ENCODE measurements around the gene KRT86.
"Not testable (repeated sequence)": the region's sequence is repeated elsewhere in the genome, so short reads cannot be mapped to it uniquely, and the experiment has no call there.

Gene KRT86

DNA sequence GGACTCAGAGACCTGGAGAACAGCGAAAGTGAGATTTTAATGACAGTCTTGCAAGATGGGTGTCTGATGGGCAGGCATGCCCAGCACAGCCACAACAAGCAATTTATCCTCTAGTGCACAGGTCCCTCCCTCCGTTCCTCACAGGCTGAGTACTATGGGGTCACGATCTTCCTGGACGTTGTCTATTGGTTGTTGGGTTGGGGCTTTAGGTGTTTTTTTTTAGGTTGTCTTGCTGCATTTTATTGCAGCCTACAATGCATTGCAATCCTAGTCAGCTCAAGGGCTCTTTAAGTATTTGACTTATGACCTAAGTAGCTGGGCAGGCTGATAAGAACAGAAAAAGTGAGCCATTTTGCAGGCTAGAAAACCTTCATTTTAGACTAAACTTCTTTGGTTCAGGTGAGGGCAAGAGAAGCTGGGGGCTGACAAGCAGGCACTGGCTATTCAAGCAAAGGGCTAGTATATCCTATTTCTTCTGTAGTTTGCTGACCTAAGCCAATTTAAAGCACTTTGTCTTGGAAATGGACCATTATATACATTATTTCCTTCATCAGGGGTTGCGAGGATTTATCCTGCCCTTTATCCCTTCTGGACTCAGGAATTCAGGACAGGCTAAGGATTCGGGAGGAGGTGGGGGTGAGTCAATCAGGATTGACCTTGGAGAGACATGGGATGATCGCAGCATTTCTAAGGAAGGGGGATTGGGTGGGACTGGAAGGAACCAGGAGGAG is 35.4 kb upstream of the KRT86 start:
- no peak for DNase-seq (ENCODE audit: extremely low read depth in 1 of 2, low read depth in 1 of 2)

DNA sequence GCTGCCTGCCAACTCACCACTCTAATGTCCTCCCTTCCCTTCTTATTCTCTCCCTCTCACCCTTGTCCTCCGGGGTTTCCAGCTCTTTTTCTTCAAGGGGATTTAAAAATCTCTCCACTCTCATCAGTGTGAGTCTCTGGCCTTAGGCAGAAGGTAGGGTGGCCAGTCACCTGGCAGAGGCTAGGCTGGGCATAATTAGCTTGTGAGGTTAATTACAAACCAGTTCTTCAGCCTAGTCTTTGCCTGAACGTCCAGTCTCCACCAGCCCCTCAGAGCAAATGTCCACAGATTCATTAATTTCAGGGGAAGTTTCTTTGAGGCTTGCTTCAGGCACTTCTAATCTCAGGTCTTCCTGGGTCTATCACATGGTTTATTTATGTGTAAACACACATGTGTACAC is 34.7 kb upstream of the KRT86 start:
- no peak for DNase-seq (ENCODE audit: extremely low read depth in 1 of 2, low read depth in 1 of 2)

DNA sequence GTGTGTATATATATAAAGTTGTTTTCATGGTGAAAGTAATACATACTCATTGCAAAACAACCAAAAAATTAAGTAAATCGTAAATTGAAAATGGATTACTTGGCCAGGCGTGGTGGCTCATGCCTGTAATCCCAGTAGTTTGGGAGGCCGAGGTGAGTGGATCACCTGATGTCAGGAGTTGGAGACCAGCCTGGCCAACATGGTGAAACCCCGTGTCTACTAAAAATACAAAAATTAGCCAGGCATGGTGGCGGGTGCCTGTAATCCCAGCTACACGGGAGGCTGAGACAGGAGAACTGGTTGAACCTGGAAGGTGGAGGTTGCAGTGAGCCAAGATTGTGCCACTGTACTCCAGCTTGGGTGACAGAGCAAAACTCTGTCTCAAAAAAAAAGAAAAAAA is 34.2 kb upstream of the KRT86 start:
- not testable (repeated sequence) for DNase-seq (ENCODE audit: extremely low read depth in 1 of 2, low read depth in 1 of 2)

DNA sequence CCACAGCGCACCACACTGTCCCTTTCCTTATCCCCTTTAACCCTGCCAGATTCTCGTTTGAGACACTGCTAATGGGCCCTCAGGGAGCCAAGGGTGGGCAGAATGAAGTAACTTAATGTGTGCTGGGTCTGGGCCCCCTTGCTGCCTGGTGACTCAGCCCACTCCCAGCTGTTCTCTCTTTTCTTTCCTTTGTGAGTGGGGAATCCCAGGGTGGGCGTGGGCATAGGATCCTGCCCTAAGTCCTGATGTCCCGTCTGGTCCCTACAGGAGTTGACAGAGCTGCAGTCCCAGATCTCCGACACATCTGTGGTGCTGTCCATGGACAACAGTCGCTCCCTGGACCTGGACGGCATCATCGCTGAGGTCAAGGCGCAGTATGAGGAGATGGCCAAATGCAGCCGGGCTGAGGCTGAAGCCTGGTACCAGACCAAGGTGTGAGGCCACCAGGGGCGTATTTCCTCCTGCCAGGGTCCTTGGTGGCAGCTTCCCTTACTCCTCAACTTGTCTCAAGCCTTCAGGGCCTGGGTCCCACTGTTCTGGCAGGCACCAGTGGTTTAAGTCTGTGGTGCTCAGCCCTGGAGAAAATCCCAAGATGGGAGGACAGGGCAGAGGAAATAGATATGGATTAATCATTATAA is 33.1 kb upstream of the KRT86 start:
- DNase-seq (ENCODE audit: extremely low read depth in 1 of 2, low read depth in 1 of 2): no peak

DNA sequence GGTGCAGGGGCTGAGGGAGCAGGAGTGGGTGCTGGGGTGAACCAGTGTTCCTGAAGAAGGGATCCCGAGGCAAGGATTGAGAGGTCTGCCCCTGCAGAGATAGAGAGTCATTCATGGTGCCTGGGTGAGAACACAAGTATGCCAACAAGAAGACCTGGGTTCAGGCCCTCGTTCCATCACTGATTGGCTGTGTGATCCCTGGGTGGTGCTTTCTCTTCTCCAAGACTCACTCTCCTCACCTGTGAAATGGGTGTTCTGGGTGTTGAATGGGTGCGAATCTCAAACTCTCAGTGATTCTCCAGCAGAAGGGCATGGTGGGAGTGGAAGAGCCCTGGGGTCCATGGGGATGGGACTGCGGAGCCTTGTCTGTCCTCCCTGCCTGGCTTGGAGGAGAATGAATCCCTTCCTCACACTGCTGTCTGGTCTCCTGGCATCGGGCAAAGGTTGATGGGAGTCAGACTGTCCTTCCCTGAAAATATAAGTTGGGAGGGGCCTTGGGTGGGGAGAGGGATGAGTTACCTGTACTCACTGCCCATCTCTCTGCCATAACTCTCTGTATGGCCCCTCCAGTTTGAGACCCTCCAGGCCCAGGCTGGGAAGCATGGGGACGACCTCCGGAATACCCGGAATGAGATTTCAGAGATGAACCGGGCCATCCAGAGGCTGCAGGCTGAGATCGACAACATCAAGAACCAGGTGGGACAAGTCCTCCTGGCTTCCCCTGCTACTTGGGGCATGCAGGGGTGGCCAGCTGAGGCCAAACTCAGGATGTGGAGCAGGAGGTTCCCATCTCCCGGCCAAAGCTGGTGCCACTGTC is 31.8 kb upstream of the KRT86 start:
- DNase-seq (ENCODE audit: extremely low read depth in 1 of 2, low read depth in 1 of 2): no peak

DNA sequence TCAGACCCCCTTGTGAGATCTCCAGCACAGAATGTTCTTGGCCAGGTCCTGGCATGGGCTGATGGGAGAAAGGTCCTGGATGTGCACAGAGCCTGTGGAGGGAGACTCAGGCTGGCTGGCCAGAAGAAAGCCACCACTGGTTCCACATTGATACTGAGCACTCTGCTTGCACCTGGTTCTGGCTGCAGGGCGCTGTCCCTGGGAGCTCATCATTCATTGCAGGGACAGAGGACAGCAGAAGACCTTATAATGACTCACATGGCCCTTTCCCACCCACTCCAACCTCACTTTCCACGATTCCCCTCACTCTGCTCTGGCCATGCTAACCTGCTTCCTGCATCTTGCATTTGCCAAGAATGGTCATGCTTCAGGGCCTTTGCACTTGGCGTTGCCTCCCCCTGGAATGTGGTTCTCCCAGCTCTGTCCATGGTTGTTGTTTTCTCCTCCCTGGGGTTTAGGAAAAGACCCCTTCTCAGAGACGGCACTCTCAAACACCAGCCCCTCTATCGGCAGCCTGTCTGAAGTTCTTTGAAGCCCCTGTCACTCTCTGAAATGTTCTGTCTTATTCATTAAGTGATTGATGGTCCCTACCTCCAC is 31.1 kb upstream of the KRT86 start:
- no peak for DNase-seq (ENCODE audit: extremely low read depth in 1 of 2, low read depth in 1 of 2)

DNA sequence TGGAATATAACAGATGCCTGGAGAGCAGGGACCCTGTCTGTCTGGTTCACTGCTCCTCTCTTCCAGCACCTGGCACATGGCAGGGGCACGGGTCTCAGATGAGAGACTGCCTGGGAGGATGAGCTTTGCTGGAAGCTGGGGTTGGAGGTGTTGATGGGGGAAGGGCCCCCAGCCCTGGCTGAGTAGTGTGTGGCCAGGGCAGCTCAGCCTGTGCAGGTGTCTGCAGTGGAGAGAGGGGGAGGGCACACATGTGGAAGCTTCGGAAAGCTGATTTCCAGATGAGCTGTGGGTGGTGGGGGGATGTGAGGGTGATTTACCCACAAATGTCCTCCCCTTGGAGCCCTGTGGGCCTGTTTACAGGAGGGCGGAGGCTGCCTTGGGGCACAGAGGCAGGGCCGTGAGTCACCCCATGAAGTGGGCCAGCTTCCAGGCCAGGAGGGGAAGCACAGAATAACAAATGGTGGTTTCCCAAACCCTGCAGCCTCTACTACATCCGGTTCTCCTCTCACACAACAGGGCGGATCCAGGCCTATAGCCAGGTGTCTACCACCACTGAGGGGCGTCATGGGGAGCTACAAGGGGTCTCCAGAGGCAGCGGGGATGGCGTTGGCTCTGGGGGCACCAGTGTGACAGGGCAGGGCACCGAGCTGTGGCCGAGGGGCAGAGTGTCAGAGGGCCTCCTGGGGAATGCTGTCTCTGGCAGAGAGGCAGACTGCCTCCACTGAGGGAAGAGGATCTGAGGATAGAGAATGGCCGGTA is 30.4 kb upstream of the KRT86 start:
- DNase-seq (ENCODE audit: extremely low read depth in 1 of 2, low read depth in 1 of 2): peak; percentile 47 to 75

DNA sequence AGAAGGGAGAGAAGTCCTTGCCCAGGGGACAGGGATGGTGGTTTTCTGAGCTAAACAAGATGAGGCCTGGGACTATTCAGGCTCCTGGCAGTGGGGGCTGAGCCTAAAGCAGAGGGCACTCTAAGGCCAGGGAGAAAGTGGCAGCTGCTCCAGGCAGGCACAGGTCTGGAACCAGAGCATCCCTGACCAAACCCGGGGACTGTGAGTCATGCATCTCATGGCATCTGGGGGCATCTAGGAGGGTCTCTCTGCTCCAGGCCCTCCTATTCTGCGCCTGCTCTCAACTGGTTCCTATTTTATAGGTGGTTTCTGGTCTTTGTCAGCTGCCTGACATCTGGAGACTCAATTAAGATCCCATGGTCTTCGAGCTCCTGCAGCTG is 29.8 kb upstream of the KRT86 start:
- DNase-seq (ENCODE audit: extremely low read depth in 1 of 2, low read depth in 1 of 2): no peak

DNA sequence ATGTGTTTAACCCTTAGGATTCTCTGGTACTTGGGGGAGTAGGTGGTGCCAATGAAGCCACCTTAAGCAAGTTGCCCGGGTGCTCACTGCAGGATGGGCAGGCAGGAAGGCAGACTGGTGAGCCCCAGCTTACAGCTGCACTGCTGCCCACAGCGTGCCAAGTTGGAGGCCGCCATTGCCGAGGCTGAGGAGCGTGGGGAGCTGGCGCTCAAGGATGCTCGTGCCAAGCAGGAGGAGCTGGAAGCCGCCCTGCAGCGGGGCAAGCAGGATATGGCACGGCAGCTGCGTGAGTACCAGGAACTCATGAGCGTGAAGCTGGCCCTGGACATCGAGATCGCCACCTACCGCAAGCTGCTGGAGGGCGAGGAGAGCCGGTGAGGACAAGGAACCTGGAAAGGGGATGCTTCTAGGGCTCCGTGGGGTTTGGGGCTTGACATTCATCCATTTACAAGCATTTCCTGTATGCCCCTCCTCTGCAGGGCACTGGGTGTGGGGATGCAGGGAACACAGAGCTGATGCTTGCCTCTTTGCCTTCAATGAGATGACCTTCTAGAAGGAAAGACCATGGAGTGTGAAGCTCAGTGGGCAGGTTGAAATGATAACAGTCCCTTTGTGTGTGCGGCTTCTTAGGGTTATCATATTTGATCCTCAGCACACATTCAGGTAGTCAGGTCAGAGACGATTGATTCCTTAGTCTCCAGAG is 29.0 kb upstream of the KRT86 start:
- no peak for DNase-seq (ENCODE audit: extremely low read depth in 1 of 2, low read depth in 1 of 2)

DNA sequence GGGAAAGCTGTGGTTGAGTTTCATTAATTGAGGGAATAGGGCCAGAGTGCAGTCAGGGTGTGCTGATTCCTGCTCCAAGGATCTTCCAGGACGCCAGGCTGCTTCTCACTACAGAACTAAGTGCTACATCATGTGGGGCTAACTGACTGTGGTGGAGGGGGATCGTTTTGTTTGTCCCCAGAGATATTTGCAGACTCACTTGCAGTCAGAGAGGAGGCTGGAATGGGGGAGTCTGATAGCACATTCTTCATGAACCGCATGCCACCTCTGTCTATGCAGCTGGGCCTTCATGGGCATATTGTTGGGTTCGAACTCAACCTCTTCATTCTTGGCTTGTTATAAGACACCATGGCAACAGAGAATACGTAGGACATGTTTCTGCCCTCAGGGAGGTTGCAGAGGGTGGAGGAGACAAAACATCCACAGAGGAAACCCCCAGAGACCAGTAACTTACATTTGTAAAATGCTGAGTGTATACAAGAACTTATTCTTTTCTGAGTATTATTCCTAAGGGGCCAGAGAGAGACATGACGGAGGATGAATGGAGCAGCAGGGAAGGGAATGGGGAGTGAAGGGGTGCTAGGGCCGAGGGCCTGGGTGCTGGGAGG is 28.4 kb upstream of the KRT86 start:
- DNase-seq (ENCODE audit: extremely low read depth in 1 of 2, low read depth in 1 of 2): no peak

DNA sequence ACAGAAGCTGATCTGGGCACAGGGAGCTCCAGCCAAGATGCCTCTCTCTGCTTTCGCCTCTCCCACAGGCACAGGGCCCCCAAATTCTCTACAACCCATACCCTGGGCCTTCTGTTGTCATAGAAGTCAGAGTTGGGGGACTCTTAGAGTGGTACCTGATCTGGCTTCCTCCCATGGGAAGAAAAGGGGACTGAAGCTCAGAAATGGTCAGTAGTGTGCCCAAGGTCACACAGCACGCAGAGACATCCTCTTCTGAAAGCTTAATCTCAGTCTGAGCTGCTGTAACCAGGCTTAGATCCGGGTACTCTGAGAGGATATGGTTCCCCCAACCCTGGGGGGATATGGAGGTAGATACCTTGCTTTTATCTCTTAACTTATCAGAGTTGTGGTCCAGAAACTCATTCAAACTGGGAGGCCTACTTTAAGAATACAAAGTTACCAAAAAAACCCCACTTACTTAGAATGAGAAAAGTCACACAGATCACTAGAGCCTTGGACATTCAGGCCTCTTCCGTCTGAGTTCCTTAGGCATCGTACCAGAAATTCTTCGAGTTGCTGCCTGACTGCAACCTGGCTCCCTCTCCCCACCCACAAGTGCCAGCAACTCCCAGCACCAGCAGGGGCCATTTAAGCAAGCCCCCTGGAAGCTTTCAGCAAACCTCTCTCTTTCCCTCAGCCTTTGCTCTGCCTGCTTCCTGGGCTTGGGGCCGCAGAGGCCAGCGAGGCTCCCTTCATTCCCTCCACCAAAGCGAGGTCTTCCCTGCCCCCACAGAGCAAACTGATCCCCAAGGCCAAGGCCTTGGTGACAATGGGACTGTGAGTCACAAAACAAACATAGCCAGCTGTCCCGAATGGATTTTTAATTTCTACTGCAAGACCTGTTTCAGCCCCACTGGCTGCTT is 27.5 kb upstream of the KRT86 start:
- no peak for DNase-seq (ENCODE audit: extremely low read depth in 1 of 2, low read depth in 1 of 2)

DNA sequence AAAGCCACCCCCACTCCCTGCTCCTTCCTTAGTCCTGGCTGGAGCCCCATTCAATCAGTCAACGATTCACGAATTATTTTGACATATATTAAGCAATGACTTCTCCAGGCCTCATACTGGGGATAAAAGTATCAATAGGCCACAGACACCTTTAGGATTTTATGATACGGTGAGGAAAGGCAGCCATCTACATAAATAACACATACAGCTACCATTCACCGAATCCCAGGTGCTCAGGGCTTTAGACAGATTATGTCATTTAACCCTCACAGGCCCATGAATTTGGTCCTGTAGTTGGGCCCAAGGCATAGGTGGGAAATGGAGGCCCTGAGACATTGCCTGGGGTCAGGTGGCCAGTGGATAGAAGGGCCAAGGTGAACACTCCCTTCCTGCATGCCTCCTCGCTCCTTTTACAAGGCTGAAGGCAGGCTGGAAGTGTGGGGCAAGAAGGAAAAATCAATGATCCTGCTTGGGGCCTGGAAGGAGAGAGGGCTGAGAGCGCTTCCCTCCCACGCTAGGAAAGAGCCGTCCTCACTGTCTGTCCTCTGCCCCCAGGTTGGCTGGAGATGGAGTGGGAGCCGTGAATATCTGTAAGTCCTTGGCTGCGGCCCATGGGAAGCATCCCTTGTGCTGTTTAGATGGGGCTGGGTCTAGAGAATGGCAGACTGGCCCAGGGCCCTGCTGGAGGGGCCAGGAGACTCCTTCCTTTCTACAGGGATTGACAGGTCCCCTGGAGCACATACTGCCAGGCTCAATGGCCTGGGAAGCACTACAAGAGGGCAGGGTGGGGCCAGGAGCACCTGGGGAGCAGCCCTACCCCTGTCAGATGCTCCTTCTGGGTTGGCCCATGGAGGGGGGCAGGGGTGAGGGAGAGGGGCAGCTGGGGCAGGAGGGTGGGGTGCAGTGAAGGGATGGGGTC is 26.6 kb upstream of the KRT86 start:
- DNase-seq (ENCODE audit: extremely low read depth in 1 of 2, low read depth in 1 of 2): no peak

DNA sequence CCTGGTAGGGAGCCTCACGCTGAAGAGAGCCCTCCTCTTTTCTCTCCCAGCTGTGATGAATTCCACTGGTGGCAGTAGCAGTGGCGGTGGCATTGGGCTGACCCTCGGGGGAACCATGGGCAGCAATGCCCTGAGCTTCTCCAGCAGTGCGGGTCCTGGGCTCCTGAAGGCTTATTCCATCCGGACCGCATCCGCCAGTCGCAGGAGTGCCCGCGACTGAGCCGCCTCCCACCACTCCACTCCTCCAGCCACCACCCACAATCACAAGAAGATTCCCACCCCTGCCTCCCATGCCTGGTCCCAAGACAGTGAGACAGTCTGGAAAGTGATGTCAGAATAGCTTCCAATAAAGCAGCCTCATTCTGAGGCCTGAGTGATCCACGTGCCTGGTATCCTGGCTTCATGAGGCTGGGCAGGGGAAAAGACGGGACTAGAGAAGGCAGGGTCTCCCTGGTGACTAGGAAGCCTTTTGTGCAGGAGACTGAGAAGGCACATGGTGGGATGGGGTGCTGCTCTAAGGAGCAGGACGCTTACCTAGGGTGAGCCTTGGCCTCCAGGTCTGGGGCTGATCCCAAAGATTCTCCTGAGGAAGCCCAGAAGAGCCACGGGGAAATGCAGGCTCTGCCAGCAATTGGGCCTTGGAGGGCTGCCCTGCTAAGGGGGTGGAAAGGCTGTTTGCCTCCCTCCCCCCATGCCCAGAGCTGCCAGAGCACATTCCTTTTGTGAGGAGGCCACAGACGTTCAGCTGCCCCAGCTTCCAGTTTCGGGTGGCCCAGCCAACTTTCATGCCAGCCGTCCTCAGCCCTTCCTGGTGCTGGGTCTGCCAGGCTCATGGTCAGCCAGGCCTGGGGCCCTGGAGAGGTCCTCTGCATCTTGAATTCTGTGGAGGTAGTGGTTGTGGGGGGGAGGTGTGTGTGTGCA is 25.6 kb upstream of the KRT86 start:
- no peak for DNase-seq (ENCODE audit: extremely low read depth in 1 of 2, low read depth in 1 of 2)

DNA sequence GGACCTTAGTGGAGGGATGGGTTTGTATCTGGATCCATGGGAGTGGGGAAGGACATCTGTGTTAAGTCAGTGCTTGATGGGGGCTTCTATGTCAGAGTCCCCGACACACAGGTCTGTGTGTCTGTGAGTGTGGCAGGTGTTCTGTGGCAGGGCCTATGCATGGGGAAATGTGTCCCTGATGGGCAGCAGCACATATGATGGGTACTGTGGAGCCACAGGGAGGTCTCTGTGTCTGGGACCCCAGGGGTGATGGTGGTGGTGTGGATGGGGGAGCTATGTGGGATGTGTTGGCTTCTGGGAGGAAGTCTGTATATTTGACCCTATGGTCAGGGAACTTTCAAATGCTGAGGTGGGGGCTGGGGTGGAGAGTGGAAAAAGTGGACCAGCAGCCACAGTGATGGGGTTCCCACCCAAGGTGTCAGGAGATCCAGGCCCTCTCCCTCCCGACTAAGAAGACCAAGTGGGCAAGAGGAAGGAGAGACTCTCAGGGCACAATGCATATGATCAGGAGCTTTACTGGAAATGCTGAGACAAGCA is 24.9 kb upstream of the KRT86 start:
- no peak for DNase-seq (ENCODE audit: extremely low read depth in 1 of 2, low read depth in 1 of 2)

DNA sequence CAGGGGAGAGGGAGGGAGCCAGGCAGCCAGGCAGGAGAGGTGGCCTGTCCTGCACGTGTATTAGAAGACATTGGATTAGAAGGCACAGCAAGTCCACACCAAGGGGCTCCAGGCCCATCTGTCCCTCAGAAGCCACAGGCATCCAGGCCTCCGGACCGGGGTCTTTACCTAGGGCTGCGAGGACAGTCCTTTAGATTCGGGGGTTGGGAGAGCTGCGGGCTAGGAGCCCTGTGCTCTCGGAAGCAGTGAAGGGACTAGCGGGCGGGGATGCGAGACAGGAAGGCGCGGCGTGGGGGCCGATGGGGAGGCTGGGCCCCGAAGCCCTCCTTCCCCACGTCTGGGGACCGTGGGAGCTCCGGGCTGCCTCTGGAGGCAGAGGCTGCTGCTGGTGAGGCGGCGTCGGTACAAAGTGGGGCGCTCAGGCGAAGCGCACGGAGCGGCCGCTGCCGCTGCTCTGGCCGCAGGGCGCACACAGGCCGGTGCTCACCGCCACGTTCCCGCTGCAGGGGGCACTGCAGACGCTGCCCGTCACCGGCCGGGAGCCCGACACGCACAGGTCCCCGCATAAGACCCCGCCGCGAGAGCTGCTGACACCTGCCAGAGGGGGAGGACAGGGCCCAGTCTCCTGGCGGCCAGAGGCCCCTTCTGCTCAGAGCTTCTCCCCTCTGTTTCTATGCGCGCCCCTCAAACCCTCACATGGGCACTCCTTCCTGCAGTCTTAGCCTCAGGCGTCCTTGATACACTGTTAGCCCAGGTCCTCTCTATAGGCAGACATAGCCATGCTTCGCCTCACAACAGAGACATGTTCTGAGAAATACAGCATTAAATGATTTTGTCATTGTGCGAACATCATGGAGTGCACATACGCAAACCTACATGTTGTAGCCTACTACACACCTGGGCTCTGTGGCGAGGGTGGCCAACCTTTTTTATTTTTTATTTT is 24.1 kb upstream of the KRT86 start:
- DNase-seq (ENCODE audit: extremely low read depth in 1 of 2, low read depth in 1 of 2): no peak

All from stimulated activated CD8-positive, alpha-beta memory T cell treated with anti-CD3 and anti-CD28 coated beads, Interleukin-7, amount 100 ng/mL, for 48 hours (primary cell).